Measurements from ENCODE around the gene CACNA1C.

- TF ChIP-seq POLR2AphosphoS5 (IDR thresholded peaks at IDR 0.05; ENCODE audit: low read depth, low read length) (no peak), POLR2A (IDR thresholded peaks at IDR 0.05; ENCODE audit: low read depth, low read length) (no peak), TAF1 (IDR thresholded peaks at IDR 0.05; ENCODE audit: low read depth, low read length) (no peak), POU2F2 (IDR thresholded peaks at IDR 0.05; ENCODE audit: low read depth, low read length) (no peak)
These were observed 400.4 kb downstream of the CACNA1C start for GRCh38 chr12:2453076-2453760.

Data from GM12891 (cell line).